Lower lobe of right lung (tissue), 2 donors: Measurements from ENCODE around the gene STRBP. TPM values are rescaled to one million over a fixed set of nuclear protein-coding genes. Genes with fewer than 3 reads are reported as not detected.

Experiments
- ATAC-seq, 2 donors: fragments of 200-7000 bp; cut with Tn5 transposase; one replicate each; pipeline ENCODE4 v1.9.1; 2020 to 2022; ENCODE audit warnings: mild to moderate bottlenecking in 2 of 2, moderate library complexity in 2 of 2
- DNase-seq: peaks from one replicate; pipeline ENCODE4 v3.0.0-alpha.2; 2020
- H3K27ac ChIP-seq: fragments of 200-600 bp; one replicate; pipeline ENCODE4 v1.8.0; 2022
- H3K27me3 ChIP-seq: fragments of 200-600 bp; one replicate; pipeline ENCODE4 v1.8.0; 2022; ENCODE audit warnings: low read depth
- H3K36me3 ChIP-seq: fragments of 200-600 bp; one replicate; pipeline ENCODE4 v1.8.0; 2022; ENCODE audit warnings: mild to moderate bottlenecking
- H3K4me1 ChIP-seq: fragments of 200-600 bp; one replicate; pipeline ENCODE4 v1.8.0; 2022
- H3K4me3 ChIP-seq: fragments of 200-600 bp; one replicate; pipeline ENCODE4 v1.8.0; 2022; ENCODE audit warnings: mild to moderate bottlenecking
- H3K9me3 ChIP-seq: fragments of 200-600 bp; one replicate; pipeline ENCODE4 v1.8.0; 2022
- intact Hi-C: fragments of 100-400 bp; cut with DNase I; formaldehyde crosslinking; loops from one replicate; pipeline ENCODE4 v1.11.0; 2022
- total RNA-seq: library from RNA; stranded (reverse); fragmentation: NEBNext Ultra II Directional; extraction: Animal tissue kit (Norgen Biotek cat#: 25700); gene quantifications from one replicate; pipeline ENCODE4 v1.2.1, GENCODE V29; 2021
- TF ChIP-seq, protein P1 (sequence below): fragments of 200-600 bp; IDR thresholded peaks from one replicate; pipeline ENCODE4 v1.8.0; 2022; ENCODE audit warnings: antibody characterized with exemption, mild to moderate bottlenecking
- donor health status: DM: no; HTN: yes; CAD: no; lungs with severe emphysema.

The STRBP gene
- total RNA-seq, 1 donor from 2014 or later = 23.7 TPM

DNA sequence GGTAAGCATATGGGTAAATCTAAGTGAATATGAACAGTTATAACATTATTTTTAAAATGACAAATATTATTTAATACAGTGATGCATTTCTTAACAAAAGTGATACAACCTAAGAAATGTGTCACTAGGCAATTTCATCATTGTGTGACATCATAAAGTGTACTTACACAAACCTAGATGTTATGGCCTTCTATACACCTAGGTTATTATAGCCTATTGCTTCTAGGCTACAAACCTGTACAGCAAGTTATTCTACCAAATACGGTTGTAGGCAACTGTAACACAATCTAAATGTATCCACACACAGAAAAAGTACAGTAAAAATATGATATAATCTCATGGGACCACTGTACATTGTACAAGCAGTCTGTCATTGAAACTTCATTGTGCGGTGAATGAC lies 48.3 kb downstream of the STRBP start:
- DNase-seq (no peak), ATAC-seq (no peak)
- H3K27me3 ChIP-seq = no peaks in the 10 kb centered on the region
- H3K9me3 ChIP-seq = no peaks in the 10 kb centered on the region
- H3K27ac ChIP-seq = no peak overlapping the region
- no peak overlapping the region for H3K4me3 ChIP-seq
- no peaks in the 10 kb centered on the region for H3K4me1 ChIP-seq
- TF ChIP-seq, protein P1, sequence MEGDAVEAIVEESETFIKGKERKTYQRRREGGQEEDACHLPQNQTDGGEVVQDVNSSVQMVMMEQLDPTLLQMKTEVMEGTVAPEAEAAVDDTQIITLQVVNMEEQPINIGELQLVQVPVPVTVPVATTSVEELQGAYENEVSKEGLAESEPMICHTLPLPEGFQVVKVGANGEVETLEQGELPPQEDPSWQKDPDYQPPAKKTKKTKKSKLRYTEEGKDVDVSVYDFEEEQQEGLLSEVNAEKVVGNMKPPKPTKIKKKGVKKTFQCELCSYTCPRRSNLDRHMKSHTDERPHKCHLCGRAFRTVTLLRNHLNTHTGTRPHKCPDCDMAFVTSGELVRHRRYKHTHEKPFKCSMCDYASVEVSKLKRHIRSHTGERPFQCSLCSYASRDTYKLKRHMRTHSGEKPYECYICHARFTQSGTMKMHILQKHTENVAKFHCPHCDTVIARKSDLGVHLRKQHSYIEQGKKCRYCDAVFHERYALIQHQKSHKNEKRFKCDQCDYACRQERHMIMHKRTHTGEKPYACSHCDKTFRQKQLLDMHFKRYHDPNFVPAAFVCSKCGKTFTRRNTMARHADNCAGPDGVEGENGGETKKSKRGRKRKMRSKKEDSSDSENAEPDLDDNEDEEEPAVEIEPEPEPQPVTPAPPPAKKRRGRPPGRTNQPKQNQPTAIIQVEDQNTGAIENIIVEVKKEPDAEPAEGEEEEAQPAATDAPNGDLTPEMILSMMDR = no peak
- no peaks in the 10 kb centered on the region for H3K36me3 ChIP-seq
- intact Hi-C loops = no loop called here

DNA sequence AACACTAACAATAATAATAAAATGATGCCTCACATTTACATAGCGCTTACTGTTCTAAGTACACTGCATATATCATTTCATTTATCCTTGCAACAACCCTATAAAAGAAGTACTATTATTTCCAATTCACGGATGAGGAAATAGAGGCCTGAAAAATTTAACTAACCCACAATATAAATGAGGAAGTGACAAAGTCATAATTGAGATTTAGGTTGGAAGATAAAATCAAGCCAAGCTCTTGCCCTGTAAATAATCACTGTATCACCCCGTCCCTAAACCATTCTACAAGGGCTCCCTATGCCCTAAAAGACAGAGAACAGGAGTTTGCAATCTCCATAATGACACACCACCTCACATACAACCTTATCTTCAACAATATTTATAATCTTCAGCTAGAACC lies 49.6 kb downstream of the STRBP start:
- DNase-seq (no peak), ATAC-seq (no peak)
- Histone ChIP-seq H3K9me3 (no peaks in the 10 kb centered on the region), H3K27me3 (no peaks in the 10 kb centered on the region), H3K4me3 (no peak overlapping the region), H3K4me1 (no peaks in the 10 kb centered on the region), H3K27ac (no peak overlapping the region), H3K36me3 (no peaks in the 10 kb centered on the region)
- TF ChIP-seq, protein P1 = no peak
- intact Hi-C loops = no loop called here

DNA sequence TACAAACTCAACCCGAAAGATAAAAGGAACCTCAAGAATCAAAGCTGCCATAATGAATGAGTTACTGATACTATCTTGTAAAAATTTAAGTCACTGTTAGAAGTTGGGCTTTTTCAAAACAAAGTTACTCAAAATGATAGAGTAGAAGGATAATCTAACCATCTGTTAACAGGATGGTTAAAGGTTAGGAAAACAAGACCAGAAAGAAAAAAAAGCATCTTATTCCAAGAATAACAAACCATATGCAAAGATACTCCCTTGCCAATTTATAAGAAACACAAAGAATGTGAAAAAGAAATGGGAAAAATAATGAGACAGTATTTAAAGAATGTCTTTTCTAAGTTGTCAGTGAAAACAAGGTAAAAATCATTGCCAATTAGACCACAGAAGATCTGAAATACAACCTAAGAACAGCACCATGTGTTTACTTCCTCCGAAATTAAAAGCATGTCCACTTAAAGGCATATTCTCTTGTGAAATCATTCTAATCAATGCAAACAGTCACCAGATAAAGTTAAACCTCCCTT lies 51.2 kb downstream of the STRBP start:
- DNase-seq (no peak), ATAC-seq (no peak)
- intact Hi-C loops = no loop called here
- Histone ChIP-seq H3K36me3 (no peaks in the 10 kb centered on the region), H3K4me3 (no peak overlapping the region), H3K4me1 (no peaks in the 10 kb centered on the region), H3K27me3 (no peaks in the 10 kb centered on the region), H3K27ac (no peak overlapping the region), H3K9me3 (no peaks in the 10 kb centered on the region)
- TF ChIP-seq, protein P1 = no peak

DNA sequence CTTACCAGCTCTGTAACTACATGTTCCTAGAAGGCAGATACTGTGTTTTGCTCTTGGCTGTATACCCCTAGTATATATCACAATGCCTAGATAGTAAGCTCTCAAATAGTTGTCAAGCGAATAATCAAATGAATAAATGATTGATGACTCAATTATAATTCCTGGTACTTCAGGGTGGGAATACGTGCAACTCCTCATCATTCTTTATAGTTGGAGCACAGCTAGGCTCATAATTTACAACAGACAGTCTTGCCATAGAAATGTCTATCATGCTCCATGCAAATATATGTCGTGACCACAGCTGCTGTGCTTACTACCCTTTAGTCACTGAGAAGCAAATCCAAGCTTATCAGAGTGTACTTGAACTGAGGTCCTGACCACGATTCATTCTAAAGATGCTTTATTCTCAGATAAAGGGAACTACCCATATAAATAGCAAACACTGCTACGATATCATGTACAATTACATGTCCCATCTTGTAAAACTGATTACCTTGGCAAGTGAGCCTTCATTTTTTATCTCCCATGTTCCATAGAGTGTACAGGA lies 52.1 kb downstream of the STRBP start:
- no peaks in the 10 kb centered on the region for H3K4me1 ChIP-seq
- no peak for DNase-seq
- ATAC-seq = no peak
- intact Hi-C loops = no loop called here
- H3K9me3 ChIP-seq = no peaks in the 10 kb centered on the region
- TF ChIP-seq, protein P1 = no peak
- H3K4me3 ChIP-seq = no peak overlapping the region
- H3K27me3 ChIP-seq = no peaks in the 10 kb centered on the region
- no peaks in the 10 kb centered on the region for H3K36me3 ChIP-seq
- no peak overlapping the region for H3K27ac ChIP-seq

DNA sequence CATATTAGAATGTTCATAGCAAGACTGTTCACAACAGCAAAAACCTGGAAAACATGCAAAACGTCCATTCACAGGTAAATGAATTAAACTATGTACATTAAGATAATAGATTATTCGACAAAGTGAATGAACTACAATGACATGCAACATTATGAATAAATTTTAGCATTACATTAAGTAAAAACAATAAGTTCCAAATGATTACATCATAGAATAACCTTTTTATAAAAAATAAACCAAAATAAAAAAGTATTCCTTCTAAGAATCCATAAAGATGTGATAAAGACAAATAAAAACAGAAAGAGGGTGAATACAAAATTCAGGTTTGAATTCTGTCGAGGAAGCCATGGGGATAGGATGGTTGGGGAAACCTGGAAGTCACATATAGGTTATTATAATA lies 57.3 kb downstream of the STRBP start:
- no peaks in the 10 kb centered on the region for H3K27me3 ChIP-seq
- no peaks in the 10 kb centered on the region for H3K9me3 ChIP-seq
- DNase-seq (no peak), ATAC-seq (no peak)
- intact Hi-C loops = no loop called here
- TF ChIP-seq, protein P1 = no peak
- no peaks in the 10 kb centered on the region for H3K4me1 ChIP-seq
- no peaks in the 10 kb centered on the region for H3K36me3 ChIP-seq
- no peak overlapping the region for H3K27ac ChIP-seq
- no peak overlapping the region for H3K4me3 ChIP-seq
